Panc1 (cell line): ENCODE data around the gene LPAR3. TPM values are rescaled to one million over a fixed set of nuclear protein-coding genes. Genes with fewer than 3 reads are reported as not detected.

Experiments
- ATAC-seq: fragments of 200-7000 bp; cut with Tn5 transposase; 2 replicates; pipeline ENCODE4 v1.9.1; 2020; ENCODE audit warnings: mild to moderate bottlenecking, moderate library complexity
- BruUV-seq: library from RNA; stranded (reverse); fragments of 400-500 nt; replicated peaks from 2 replicates; lab custom pipeline; 2021; lab: Mats Ljungman, UMichigan
- CTCF ChIA-PET: fragments of 300-600 bp; sonication (Branson Sonifier 250); formaldehyde crosslinking; loops from one replicate; lab custom pipeline; 2022; ENCODE audit warnings: antibody characterized with exemption; lab: Charles Lee
- POLR2A ChIA-PET: fragments of 300-600 bp; sonication (Branson Sonifier 250); formaldehyde crosslinking; loops from one replicate; lab custom pipeline; 2022; ENCODE audit warnings: antibody characterized with exemption; lab: Charles Lee
- DNase-seq: peaks from one replicate; pipeline ENCODE4 v3.0.0-alpha.2; 2010; ENCODE audit warnings: low read depth, low spot score
- H3K27ac ChIP-seq: 2 replicates; pipeline ENCODE4 v1.5.1; 2011; ENCODE audit warnings: mild to moderate bottlenecking, low read length, inconsistent platforms
- H3K27me3 ChIP-seq: fragments of 200-500 bp; sonication (Bioruptor generic); 2 replicates; pipeline ENCODE4 v1.6.0; 2014; ENCODE audit warnings: low read length, inconsistent platforms; ENCODE audit not compliant: control insufficient read depth, insufficient read depth
- H3K36me3 ChIP-seq: fragments of 200-500 bp; sonication (Bioruptor generic); 2 replicates; pipeline ENCODE4 v1.5.1; 2014; ENCODE audit warnings: inconsistent platforms, mild to moderate bottlenecking, low read length, moderate library complexity; ENCODE audit not compliant: control insufficient read depth, insufficient read depth
- H3K4me1 ChIP-seq: 2 replicates; pipeline ENCODE4 v1.5.1; 2011; ENCODE audit warnings: inconsistent platforms, mild to moderate bottlenecking, low read length, moderate library complexity; ENCODE audit not compliant: control insufficient read depth, insufficient read depth
- H3K4me3 ChIP-seq, 2 experiments: 2 replicates each; pipeline ENCODE4 v1.5.1; 2011 to 2012; ENCODE audit warnings: low read depth in 2 of 2, low read length in 2 of 2, mild to moderate bottlenecking in 2 of 2, inconsistent platforms in 1 of 2, moderate library complexity in 1 of 2
- H3K9me3 ChIP-seq: fragments of 200-500 bp; sonication (Bioruptor generic); 2 replicates; pipeline ENCODE4 v1.5.1; 2014; ENCODE audit warnings: low read depth, mild to moderate bottlenecking, inconsistent platforms, low read length, moderate library complexity; ENCODE audit not compliant: control insufficient read depth, insufficient read depth
- CTCF ChIP-seq: fragments of 450-650 bp; IDR thresholded peaks from 2 replicates; pipeline ENCODE4 v1.5.1; 2017; ENCODE audit warnings: mild to moderate bottlenecking
- POLR2AphosphoS5 ChIP-seq: IDR thresholded peaks from 2 replicates; pipeline ENCODE4 v1.6.1; 2012; ENCODE audit warnings: mild to moderate bottlenecking, low read depth, low read length, moderate library complexity
- REST ChIP-seq, 2 experiments: IDR thresholded peaks; 2 replicates each; pipeline ENCODE4 v1.6.1; 2011 to 2012; ENCODE audit warnings: low read depth in 2 of 2, control low read depth in 1 of 2, low read length in 1 of 2, mild to moderate bottlenecking in 1 of 2, moderate library complexity in 1 of 2; ENCODE audit not compliant: insufficient read depth in 1 of 2
- SIN3A ChIP-seq: IDR thresholded peaks from 2 replicates; pipeline ENCODE4 v1.6.1; 2012; ENCODE audit warnings: low read depth, mild to moderate bottlenecking, low read length, moderate library complexity, borderline replicate concordance; ENCODE audit not compliant: insufficient read depth
- TCF7L2 ChIP-seq: IDR thresholded peaks from 2 replicates; pipeline ENCODE4 v1.6.1; 2011; ENCODE audit warnings: mild to moderate bottlenecking, low read depth, low read length, inconsistent platforms
- in situ Hi-C: cut with HindIII; loops from 2 replicates; pipeline ENCODE4 v1.10.0; 2016; ENCODE audit warnings: low sequenced_read_pairs, low pct_unique_long_range_greater_than_20kb
- intact Hi-C: fragments of 100-400 bp; cut with micrococcal nuclease; formaldehyde crosslinking; loops from one replicate; pipeline ENCODE4 v1.10.0; 2022; ENCODE audit not compliant: unreplicated experiment
- total RNA-seq: library from RNA; stranded (reverse); gene quantifications from one replicate; pipeline ENCODE4 v1.2.1, GENCODE V29; 2021; ENCODE audit not compliant: unreplicated experiment

The LPAR3 gene
- total RNA-seq, 1 experiment from 2014 or later, result 6.3 TPM

- CTCF ChIA-PET, result no interaction called here
- POLR2A ChIA-PET, result no interaction called here
- Histone ChIP-seq H3K27ac (no peak overlapping the region), H3K4me3 (no peak overlapping the region), H3K27me3 (peaks cover 14% of the 10 kb centered on the region; the same call in 1 of the 2 replicates), H3K36me3 (no peaks in the 10 kb centered on the region), H3K9me3 (no peaks in the 10 kb centered on the region), H3K4me1 (peaks cover 12% of the 10 kb centered on the region)
- in situ Hi-C loops (no loop called here), intact Hi-C loops (no loop called here)
- no TSS peak for BruUV-seq
- ATAC-seq, result no peak
- TF ChIP-seq TCF7L2 (no peak), SIN3A (no peak), CTCF (no peak), REST (IDR thresholded peaks at IDR 0.05; ENCODE audit: insufficient read depth in 1 of 2, low read depth in 2 of 2, low read length in 1 of 2) (no peak), POLR2AphosphoS5 (no peak)
- no peak for DNase-seq
Observed at GRCh38 chr1:84839544-84839943, 53.5 kb downstream of the LPAR3 start.

- ChIA-PET POLR2A (interaction anchor here (0.7 kb wide), 2 partner anchors 53 to 1403 kb away, joined by 3 to 11 read pairs; no protein-coding TSS in a partner anchor), CTCF (interaction anchor here (0.7 kb wide), 1 partner anchor 192 kb away, joined by 12 read pairs; no protein-coding TSS in a partner anchor)
- Histone ChIP-seq H3K27me3 (peaks cover 6% of the 10 kb centered on the region; the same call in 1 of the 2 replicates), H3K27ac (no peak overlapping the region), H3K4me3 (no peak overlapping the region), H3K9me3 (no peaks in the 10 kb centered on the region), H3K4me1 (peaks cover 32% of the 10 kb centered on the region), H3K36me3 (no peaks in the 10 kb centered on the region)
- TF ChIP-seq REST (IDR thresholded peaks at IDR 0.05; ENCODE audit: insufficient read depth in 1 of 2, low read depth in 2 of 2, low read length in 1 of 2), result no peak
- TF ChIP-seq CTCF, result no peak
- in situ Hi-C loops, result no loop called here
- DNase-seq (no peak), ATAC-seq (peak; percentile 58; the same call in 1 of the 2 replicates)
- intact Hi-C loops, result no loop called here
- BruUV-seq, result no TSS peak
Observed at GRCh38 chr1:84836145-84836544, 56.9 kb downstream of the LPAR3 start.
